ENCODE measurements around the gene HIF1A.
"Not testable (repeated sequence)": the region's sequence is repeated elsewhere in the genome, so short reads cannot be mapped to it uniquely, and the experiment has no call there.

HIF1A gene

GRCh38 chr14:61708693-61709092 is 13.4 kb downstream of the HIF1A start:
- DNase-seq (ENCODE audit: low spot score): not testable (repeated sequence)

DNA sequence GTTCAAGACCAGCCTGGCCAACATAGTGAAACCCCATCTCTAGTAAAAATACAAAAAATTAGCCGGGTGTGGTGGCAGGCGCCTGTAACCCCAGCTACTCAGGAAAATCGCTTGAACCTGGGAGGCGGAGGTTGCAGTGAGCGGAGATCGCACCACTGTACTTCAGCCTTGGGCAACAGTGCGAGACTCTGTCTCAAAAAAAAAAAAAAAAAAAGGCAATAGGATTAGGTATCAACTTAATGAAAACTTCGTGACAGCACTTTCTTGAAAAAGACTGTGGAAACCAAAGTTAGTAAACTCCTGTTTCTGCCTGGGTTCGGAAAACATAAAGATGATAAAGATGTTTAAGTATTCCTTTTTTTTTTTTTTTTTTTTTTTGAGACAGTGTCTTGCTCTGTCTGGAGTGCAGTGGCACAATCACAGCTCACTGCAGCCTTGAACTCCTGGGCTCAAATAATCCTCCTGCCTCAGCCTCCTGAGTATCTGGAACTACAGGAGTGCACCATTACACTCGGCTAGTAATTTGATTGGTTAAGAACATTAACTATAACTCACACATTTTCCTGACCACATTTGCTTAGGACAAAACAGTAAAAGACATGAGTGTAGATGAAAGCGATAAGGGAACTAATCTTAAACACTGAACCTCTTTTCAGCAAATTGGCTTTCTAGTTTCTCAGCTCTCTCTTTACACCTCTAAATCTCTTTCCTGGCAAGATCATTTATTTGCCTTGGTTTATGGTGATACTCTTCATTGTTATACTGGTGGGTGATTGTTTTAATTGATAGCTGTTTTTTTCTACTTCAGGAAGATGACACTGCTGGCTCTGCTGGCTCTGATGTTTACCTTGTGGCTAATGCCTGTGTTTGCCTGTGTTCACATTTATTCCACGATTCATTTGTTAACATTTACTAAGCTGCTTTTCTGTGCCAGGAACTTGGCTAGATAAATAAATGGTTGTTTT is 15.8 kb downstream of the HIF1A start:
- DNase-seq (ENCODE audit: low spot score): no peak

GRCh38 chr14:61712137-61712536 is 16.8 kb downstream of the HIF1A start:
- DNase-seq (ENCODE audit: low spot score): no peak

DNA sequence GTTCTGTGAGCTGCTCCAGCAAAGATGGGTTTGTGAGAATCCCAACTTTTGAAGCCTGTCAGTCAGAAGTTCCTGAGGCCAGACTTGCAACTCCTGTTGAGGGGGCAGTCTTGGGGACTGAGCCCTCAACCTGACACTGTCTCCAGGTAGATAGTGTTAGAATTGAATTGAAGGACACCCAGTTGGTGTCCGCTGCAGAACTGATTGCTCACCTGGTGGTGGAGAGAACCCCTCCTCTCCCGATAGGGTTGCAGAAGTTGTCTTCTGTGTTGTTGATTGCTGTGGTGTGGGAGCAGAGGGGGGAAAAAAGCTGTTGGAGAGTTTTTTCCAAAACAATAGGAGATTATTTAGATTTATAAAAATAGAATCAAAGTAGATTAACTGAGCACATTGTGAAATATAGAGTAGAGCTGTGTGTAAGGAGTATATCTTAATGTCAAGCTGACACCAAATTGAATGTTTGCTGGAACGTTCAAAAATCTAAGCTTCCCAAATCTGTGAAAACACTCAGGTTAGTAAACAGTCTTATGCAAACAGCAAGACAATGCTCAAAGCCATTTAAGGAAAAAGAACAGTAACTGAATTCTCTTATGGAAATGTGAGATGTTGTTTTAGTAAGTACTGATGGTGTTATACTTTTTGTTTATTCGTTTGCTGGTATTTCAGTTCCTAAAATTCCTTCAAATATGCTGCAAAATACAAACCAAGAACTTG is 18.6 kb downstream of the HIF1A start:
- DNase-seq (ENCODE audit: low spot score): no peak

- DNase-seq (ENCODE audit: low spot score): no peak
Measured at GRCh38 chr14:61716956-61717355, 21.6 kb downstream of the HIF1A start.

DNA sequence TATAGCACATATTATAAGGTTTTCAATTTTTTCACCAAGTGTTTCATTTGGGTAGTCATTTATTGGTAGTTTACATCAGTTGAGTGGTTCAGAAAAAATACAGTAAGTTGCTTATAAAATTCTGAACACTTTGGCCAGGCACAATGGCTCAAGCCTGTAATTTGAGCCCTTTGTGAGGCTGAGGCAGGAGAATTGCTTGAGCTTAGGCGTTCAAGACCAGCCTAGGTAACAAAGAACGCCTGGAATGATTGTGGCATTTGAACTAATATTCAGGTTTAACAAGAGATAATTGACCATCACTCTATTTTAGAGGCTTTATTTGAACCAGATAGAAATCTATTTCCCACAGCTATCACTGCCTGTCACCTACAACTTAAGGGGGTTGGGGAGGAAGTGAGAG is 22.7 kb downstream of the HIF1A start:
- no peak for DNase-seq (ENCODE audit: low spot score)

- no peak for DNase-seq (ENCODE audit: low spot score)
Measured at GRCh38 chr14:61719344-61720293, 24.3 kb downstream of the HIF1A start.

DNA sequence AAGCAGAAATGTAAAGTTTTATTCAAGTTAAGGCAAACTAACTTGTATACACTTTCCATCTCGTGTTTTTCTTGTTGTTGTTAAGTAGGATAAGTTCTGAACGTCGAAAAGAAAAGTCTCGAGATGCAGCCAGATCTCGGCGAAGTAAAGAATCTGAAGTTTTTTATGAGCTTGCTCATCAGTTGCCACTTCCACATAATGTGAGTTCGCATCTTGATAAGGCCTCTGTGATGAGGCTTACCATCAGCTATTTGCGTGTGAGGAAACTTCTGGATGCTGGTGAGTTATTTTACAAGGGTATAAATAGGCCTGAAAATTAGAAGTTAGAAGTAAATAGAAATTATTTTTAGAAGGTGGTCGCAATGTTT is 25.0 kb downstream of the HIF1A start:
- DNase-seq (ENCODE audit: low spot score): no peak

GRCh38 chr14:61720741-61721140 is 25.4 kb downstream of the HIF1A start:
- DNase-seq (ENCODE audit: low spot score): no peak

- no peak for DNase-seq (ENCODE audit: low spot score)
Measured at GRCh38 chr14:61724133-61724532, 28.8 kb downstream of the HIF1A start.

- no peak for DNase-seq (ENCODE audit: low spot score)
Measured at GRCh38 chr14:61726778-61727658, 31.7 kb downstream of the HIF1A start.

DNA sequence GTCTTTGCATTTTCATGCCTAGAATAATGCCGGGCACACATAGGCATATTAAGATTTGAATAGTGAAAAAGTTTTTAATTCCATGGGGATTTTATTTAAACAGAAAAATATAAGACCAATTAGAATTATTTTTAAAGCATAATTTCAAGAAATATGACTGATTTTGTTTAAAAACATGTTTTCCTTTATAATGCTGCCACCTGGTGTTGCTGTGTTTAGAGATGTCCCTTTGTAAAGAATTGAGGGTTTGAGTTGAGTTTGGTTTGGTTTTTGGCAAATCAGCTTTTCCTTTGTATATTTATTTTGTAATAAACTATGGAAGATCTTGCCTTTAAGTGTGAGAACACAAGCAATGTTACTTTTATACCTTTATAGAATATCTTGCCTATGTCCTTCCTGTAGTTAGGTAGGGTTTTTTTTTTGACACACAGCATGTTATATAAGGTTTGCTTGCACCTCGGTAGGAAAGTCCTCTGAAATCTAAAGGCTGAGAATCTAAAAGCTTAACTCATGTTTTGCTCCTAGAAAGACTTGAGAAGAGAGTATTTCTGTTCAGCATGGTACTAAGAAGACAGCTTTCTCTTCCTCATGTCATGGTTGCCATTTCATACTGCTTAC is 35.6 kb downstream of the HIF1A start:
- no peak for DNase-seq (ENCODE audit: low spot score)

GRCh38 chr14:61733972-61734371 is 38.7 kb downstream of the HIF1A start:
- no peak for DNase-seq (ENCODE audit: low spot score)

- no peak for DNase-seq (ENCODE audit: low spot score)
Measured at GRCh38 chr14:61736751-61737150, 41.4 kb downstream of the HIF1A start.

- DNase-seq (ENCODE audit: low spot score): no peak
Measured at GRCh38 chr14:61737915-61738314, 42.6 kb downstream of the HIF1A start.

GRCh38 chr14:61739133-61739532 is 43.8 kb downstream of the HIF1A start:
- no peak for DNase-seq (ENCODE audit: low spot score)

- DNase-seq (ENCODE audit: low spot score): no peak
Measured at GRCh38 chr14:61742371-61742770, 47.1 kb downstream of the HIF1A start.

DNA sequence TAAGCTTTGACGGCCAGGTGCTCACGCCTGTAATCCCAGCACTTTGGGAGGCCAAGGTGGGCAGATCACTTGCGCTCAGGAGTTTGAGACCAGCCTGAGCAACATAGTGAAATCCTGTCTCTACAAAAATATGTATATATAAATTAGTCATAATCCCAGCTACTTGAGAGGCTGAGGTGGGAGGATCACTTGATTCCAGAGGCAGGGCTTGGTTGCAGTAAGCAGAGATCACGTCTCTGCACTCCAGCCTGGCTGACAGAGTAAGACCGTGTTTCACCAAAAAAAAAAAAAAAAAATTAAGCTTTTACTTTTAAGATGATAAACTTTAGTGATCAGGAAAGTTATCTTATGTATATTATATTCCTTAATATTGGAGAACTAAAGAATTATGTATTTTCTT is 48.9 kb downstream of the HIF1A start:
- DNase-seq (ENCODE audit: low spot score): no peak

DNA sequence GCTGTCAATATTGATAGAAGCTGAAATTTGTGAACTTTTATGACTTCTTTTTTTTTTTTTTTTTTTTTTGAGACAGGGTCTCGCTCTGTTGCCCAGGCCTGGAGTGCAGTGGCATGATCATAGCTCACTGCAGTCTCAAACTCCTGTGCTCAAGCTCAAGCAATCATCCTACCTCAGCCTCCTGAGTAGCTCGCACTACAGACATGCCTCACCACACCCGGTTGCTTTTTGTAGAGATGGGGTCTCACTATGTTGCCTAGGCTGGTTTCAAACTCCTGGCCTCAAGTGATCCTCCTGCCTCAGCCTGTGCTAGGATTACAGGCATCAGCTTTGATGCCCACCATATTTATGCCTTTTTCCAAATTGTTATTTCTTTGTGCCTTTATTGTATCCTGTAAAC is 51.0 kb downstream of the HIF1A start:
- DNase-seq (ENCODE audit: low spot score): not testable (repeated sequence)

- no peak for DNase-seq (ENCODE audit: low spot score)
Measured at GRCh38 chr14:61746881-61747280, 51.6 kb downstream of the HIF1A start.

DNA sequence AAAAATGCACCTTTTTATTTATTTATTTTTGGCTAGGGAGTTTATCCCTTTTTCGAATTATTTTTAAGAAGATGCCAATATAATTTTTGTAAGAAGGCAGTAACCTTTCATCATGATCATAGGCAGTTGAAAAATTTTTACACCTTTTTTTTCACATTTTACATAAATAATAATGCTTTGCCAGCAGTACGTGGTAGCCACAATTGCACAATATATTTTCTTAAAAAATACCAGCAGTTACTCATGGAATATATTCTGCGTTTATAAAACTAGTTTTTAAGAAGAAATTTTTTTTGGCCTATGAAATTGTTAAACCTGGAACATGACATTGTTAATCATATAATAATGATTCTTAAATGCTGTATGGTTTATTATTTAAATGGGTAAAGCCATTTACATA is 52.0 kb downstream of the HIF1A start:
- no peak for DNase-seq (ENCODE audit: low spot score)

All from iPS-NIHi11 (cell line).